ENCODE results near the gene GLYATL1B.
A peak's percentile ranks its signal among the peaks of the same experiment; 100 is the strongest.
"Not testable (repeated sequence)": the region's sequence is repeated elsewhere in the genome, so short reads cannot be mapped to it uniquely, and the experiment has no call there.

Gene GLYATL1B

GRCh38 chr11:59106363-59107336 lies 20.5 kb downstream of the GLYATL1B start, which contains the start of gene FAM111B:
FAM111B (plus strand) TSS chr11:59107237; CDS start chr11:59109626, 2,389 bp downstream.
- in situ Hi-C loops (cut with HindIII; ENCODE audit: low pct_ligation_motif_present, low sequenced_read_pairs) = no loop called here
- TF ChIP-seq CTCF (IDR thresholded peaks at IDR 0.05; ENCODE audit: low read depth, low read length, missing control alignments) = peak; percentile 24
- Histone ChIP-seq H3K36me3 (replicated peaks) (no peaks in the 10 kb centered on the region), H3K27ac (no peak within 1 kb of the TSS), H3K4me3 (ENCODE audit: low read depth, low read length) (peak within 1 kb of the TSS; percentile 60), H3K27me3 (replicated peaks) (no peaks in the 10 kb centered on the region)
- DNase-seq = peak; percentile 95

GRCh38 chr11:59107721-59108120 lies 21.6 kb downstream of the GLYATL1B start:
- H3K36me3 ChIP-seq (replicated peaks); DNase-seq; H3K27ac ChIP-seq; in situ Hi-C loops (cut with HindIII; ENCODE audit: low pct_ligation_motif_present, low sequenced_read_pairs); H3K27me3 ChIP-seq (replicated peaks): not testable (repeated sequence)
- peak overlapping the region; percentile 60 for H3K4me3 ChIP-seq (ENCODE audit: low read depth, low read length)

- no peak for TF ChIP-seq CTCF (IDR thresholded peaks at IDR 0.05; ENCODE audit: low read depth, low read length, missing control alignments)
- H3K4me3 ChIP-seq (ENCODE audit: low read depth, low read length) = no peak overlapping the region
- no peak overlapping the region for H3K27ac ChIP-seq
- H3K36me3 ChIP-seq (replicated peaks) = no peaks in the 10 kb centered on the region
- in situ Hi-C loops (cut with HindIII; ENCODE audit: low pct_ligation_motif_present, low sequenced_read_pairs) = no loop called here
- no peaks in the 10 kb centered on the region for H3K27me3 ChIP-seq (replicated peaks)
- DNase-seq = no peak
These were observed 26.4 kb downstream of the GLYATL1B start for GRCh38 chr11:59112494-59112893.

GRCh38 chr11:59114344-59114743 lies 28.2 kb downstream of the GLYATL1B start:
- TF ChIP-seq CTCF (IDR thresholded peaks at IDR 0.05; ENCODE audit: low read depth, low read length, missing control alignments) = no peak
- H3K27me3 ChIP-seq (replicated peaks) = no peaks in the 10 kb centered on the region
- in situ Hi-C loops (cut with HindIII; ENCODE audit: low pct_ligation_motif_present, low sequenced_read_pairs) = no loop called here
- no peak overlapping the region for H3K27ac ChIP-seq
- no peak for DNase-seq
- H3K36me3 ChIP-seq (replicated peaks) = no peaks in the 10 kb centered on the region
- no peak overlapping the region for H3K4me3 ChIP-seq (ENCODE audit: low read depth, low read length)

DNA sequence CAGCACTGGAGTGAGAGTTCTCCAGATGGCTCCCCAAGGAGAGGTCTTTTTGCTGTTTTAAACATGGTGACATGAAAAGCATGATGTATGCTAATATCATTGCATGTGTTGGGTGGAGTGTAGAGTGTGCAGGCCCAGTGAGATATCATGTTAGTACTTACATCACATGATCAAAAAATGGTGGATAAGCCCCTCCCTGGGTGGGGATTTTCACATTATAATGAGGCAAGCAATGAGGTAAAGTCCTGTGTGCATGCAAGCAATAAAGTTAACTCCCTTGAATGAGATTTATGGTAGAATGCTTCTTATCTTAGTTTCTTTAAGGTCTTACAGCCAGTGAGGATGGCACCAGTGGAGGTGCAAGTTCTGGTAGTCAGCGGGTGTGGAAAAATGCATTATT lies 29.4 kb downstream of the GLYATL1B start:
- no peak overlapping the region for H3K27ac ChIP-seq
- H3K36me3 ChIP-seq (replicated peaks) = no peaks in the 10 kb centered on the region
- TF ChIP-seq CTCF (IDR thresholded peaks at IDR 0.05; ENCODE audit: low read depth, low read length, missing control alignments) = no peak
- no peak overlapping the region for H3K4me3 ChIP-seq (ENCODE audit: low read depth, low read length)
- in situ Hi-C loops (cut with HindIII; ENCODE audit: low pct_ligation_motif_present, low sequenced_read_pairs) = no loop called here
- no peak for DNase-seq
- no peaks in the 10 kb centered on the region for H3K27me3 ChIP-seq (replicated peaks)

DNA sequence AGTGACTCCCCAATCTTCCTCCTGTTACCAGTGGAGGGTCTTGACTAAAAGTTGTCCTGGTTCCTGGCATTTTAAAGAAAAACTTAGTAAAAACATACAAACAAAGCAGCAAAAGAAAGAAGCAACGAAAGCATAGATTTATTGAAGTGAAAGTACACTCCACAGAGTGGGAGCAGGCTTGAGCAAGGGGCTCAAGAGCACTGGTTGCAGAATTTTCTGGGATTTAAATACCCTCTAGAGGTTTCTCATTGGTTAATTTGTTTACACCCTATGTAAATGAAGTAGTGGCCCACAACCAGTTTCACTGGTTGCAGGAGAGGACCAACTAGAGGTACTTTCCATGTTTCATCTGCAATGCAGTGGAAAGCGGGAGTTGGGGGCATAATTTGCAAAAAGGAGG lies 31.7 kb downstream of the GLYATL1B start:
- DNase-seq = no peak
- no peaks in the 10 kb centered on the region for H3K27me3 ChIP-seq (replicated peaks)
- H3K36me3 ChIP-seq (replicated peaks) = no peaks in the 10 kb centered on the region
- H3K4me3 ChIP-seq (ENCODE audit: low read depth, low read length) = no peak overlapping the region
- no peak overlapping the region for H3K27ac ChIP-seq
- no peak for TF ChIP-seq CTCF (IDR thresholded peaks at IDR 0.05; ENCODE audit: low read depth, low read length, missing control alignments)
- in situ Hi-C loops (cut with HindIII; ENCODE audit: low pct_ligation_motif_present, low sequenced_read_pairs) = no loop called here
